A549 (cell line): Measurements from ENCODE around the gene CCDC121.

Experiments used
- CTCF ChIP-seq: fragments of >200 bp; sonication (Bioruptor Twin); formaldehyde crosslinking; IDR thresholded peaks from 3 replicates; pipeline ENCODE4 v1.5.1; 2016
- ESRRA ChIP-seq: fragments of 150-350 bp; IDR thresholded peaks from 2 replicates; pipeline ENCODE4 v1.6.1; 2014; ENCODE audit warnings: mild to moderate bottlenecking, low read length, borderline replicate concordance
- JUN ChIP-seq, 2 experiments: fragments of >200 bp; sonication (Bioruptor Twin); formaldehyde crosslinking; IDR thresholded peaks; 2 replicates in 1 of 2; 3 replicates in 1 of 2; pipeline ENCODE4 v1.6.1; 2016 to 2017
- POLR2A ChIP-seq: IDR thresholded peaks from 2 replicates; pipeline ENCODE4 v1.6.1; 2012; ENCODE audit warnings: mild to moderate bottlenecking, low read length
- RCOR1 ChIP-seq: fragments of 150-350 bp; IDR thresholded peaks from 2 replicates; pipeline ENCODE4 v1.6.1; 2014; ENCODE audit warnings: antibody characterized with exemption, low read length, low read depth

- no peak for TF ChIP-seq ESRRA
- TF ChIP-seq JUN (IDR thresholded peaks at IDR 0.05): no peak
- TF ChIP-seq RCOR1: no peak
- TF ChIP-seq CTCF: no peak
- no peak for TF ChIP-seq POLR2A
Observed at GRCh38 chr2:27640722-27641245, 12.0 kb upstream of the CCDC121 start.
